H1 (cell line): ENCODE data around the gene NCBP1. TPM values are rescaled to one million over a fixed set of nuclear protein-coding genes. Genes with fewer than 3 reads are reported as not detected.

ENCODE experiments used
- CTCF ChIA-PET: fragments of 300-600 bp; sonication (Branson Sonifier 250); formaldehyde crosslinking; loops from one replicate; lab custom pipeline; 2021; ENCODE audit not compliant: partially characterized antibody; lab: Charles Lee
- POLR2A ChIA-PET: fragments of 300-600 bp; sonication (Branson Sonifier 250); formaldehyde crosslinking; loops from one replicate; lab custom pipeline; 2021; ENCODE audit warnings: inconsistent platforms; ENCODE audit not compliant: partially characterized antibody; lab: Charles Lee
- DNase-seq, 2 experiments: peaks; one replicate each; pipeline versions ENCODE4 v3.0.0 to v3.0.0-alpha.2; 2010 to 2022; ENCODE audit warnings: low spot score in 2 of 2, low read depth in 1 of 2, mixed read lengths in 1 of 2
- FAIRE-seq: peaks from 2 replicates; lab custom pipeline; 2011; peaks lifted over from hg19 to GRCh38; lab: Jason Lieb, UNC
- H2AFZ ChIP-seq: 2 replicates; pipeline ENCODE4 v1.8.1; 2012; ENCODE audit warnings: low read length, inconsistent platforms
- H2AK5ac ChIP-seq: 2 replicates; pipeline ENCODE4 v1.6.1; 2013; ENCODE audit warnings: low read depth, low read length
- H2BK120ac ChIP-seq: replicated peaks from 2 replicates; pipeline ENCODE3; 2013; ENCODE audit warnings: low read depth, low read length, inconsistent platforms
- H2BK12ac ChIP-seq: 2 replicates; pipeline ENCODE4 v1.6.1; 2013; ENCODE audit warnings: low read depth, low read length
- H2BK15ac ChIP-seq: 2 replicates; pipeline ENCODE4 v1.6.1; 2013; ENCODE audit warnings: low read length
- H2BK20ac ChIP-seq: 2 replicates; pipeline ENCODE4 v1.6.1; 2013; ENCODE audit warnings: low read length
- H2BK5ac ChIP-seq: 2 replicates; pipeline ENCODE4 v1.6.1; 2013; ENCODE audit warnings: low read depth, low read length
- H3K14ac ChIP-seq: 2 replicates; pipeline ENCODE4 v1.6.1; 2013; ENCODE audit warnings: inconsistent platforms; ENCODE audit not compliant: insufficient read length
- H3K18ac ChIP-seq: 2 replicates; pipeline ENCODE4 v1.6.1; 2013; ENCODE audit warnings: low read length; ENCODE audit errors: extremely low read depth
- H3K23ac ChIP-seq: 2 replicates; pipeline ENCODE4 v1.6.1; 2013; ENCODE audit warnings: inconsistent platforms; ENCODE audit not compliant: insufficient read length
- H3K23me2 ChIP-seq: 2 replicates; pipeline ENCODE4 v1.6.1; 2013; ENCODE audit warnings: low read depth, low read length
- H3K27ac ChIP-seq: 2 replicates; pipeline ENCODE4 v1.6.1; 2011; ENCODE audit warnings: low read depth, low read length, inconsistent platforms
- H3K27me3 ChIP-seq, 4 experiments: replicated peaks in 1 of 4; 1 replicate in 1 of 4; 2 replicates in 3 of 4; pipeline versions ENCODE4 v1.6.1 to v1.8.1; 2011 to 2013; ENCODE audit warnings: low read length in 3 of 4, mild to moderate bottlenecking in 3 of 4, inconsistent platforms in 2 of 4, mixed read lengths in 2 of 4, moderate library complexity in 1 of 4; ENCODE audit not compliant: control insufficient read depth in 3 of 4, insufficient read depth in 3 of 4; ENCODE audit errors: extremely low read depth in 1 of 4
- H3K36me3 ChIP-seq, 4 experiments: 2 replicates each; pipeline versions ENCODE4 v1.6.1 to v1.8.1; 2011 to 2013; ENCODE audit warnings: mild to moderate bottlenecking in 4 of 4, low read length in 3 of 4, moderate library complexity in 2 of 4, control low read depth in 1 of 4, inconsistent platforms in 1 of 4; ENCODE audit not compliant: insufficient read depth in 4 of 4, control insufficient read depth in 2 of 4
- H3K4ac ChIP-seq: replicated peaks from 2 replicates; pipeline ENCODE3; 2013; ENCODE audit warnings: low read length, low read depth, mixed read lengths, inconsistent platforms; ENCODE audit not compliant: insufficient read length
- H3K4me1 ChIP-seq, 4 experiments: replicated peaks in 1 of 4; 1 replicate in 1 of 4; 2 replicates in 3 of 4; pipeline versions ENCODE4 v1.6.1 to v1.8.1; 2011 to 2013; ENCODE audit warnings: low read length in 3 of 4, inconsistent platforms in 2 of 4, mixed read lengths in 1 of 4; ENCODE audit not compliant: insufficient read depth in 4 of 4, control insufficient read depth in 3 of 4
- H3K4me2 ChIP-seq, 2 experiments: 2 replicates each; pipeline versions ENCODE4 v1.6.1 to v1.8.1; 2011 to 2013; ENCODE audit warnings: low read depth in 2 of 2, low read length in 2 of 2, control low read depth in 1 of 2, inconsistent platforms in 1 of 2, mild to moderate bottlenecking in 1 of 2; ENCODE audit not compliant: insufficient read depth in 1 of 2
- H3K4me3 ChIP-seq, 4 experiments: fragments of 200-600, 300-600 bp in 1 of 4; sonication (generic), shearing (Covaris generic), sonication (Bioruptor Twin) in 1 of 4; 2 replicates each; pipeline versions ENCODE4 v1.5.1 to v1.8.1; 2011 to 2016; ENCODE audit warnings: low read length in 4 of 4, low read depth in 3 of 4, control low read depth in 2 of 4, inconsistent platforms in 2 of 4, mild to moderate bottlenecking in 2 of 4, mixed read lengths in 1 of 4, moderate library complexity in 1 of 4; ENCODE audit not compliant: insufficient read depth in 2 of 4; ENCODE audit errors: extremely low read depth in 1 of 4
- H3K56ac ChIP-seq: replicated peaks from 2 replicates; pipeline ENCODE3; 2013; ENCODE audit warnings: low read depth, mild to moderate bottlenecking, mixed read lengths, low read length, inconsistent platforms; ENCODE audit not compliant: insufficient read length
- H3K79me1 ChIP-seq: 2 replicates; pipeline ENCODE4 v1.6.1; 2013; ENCODE audit warnings: low read depth, low read length, control low read depth
- H3K79me2 ChIP-seq, 2 experiments: 2 replicates each; pipeline versions ENCODE4 v1.6.1 to v1.8.1; 2012 to 2013; ENCODE audit warnings: low read length in 2 of 2, mild to moderate bottlenecking in 2 of 2, inconsistent platforms in 1 of 2; ENCODE audit not compliant: insufficient read depth in 2 of 2, control insufficient read depth in 1 of 2
- H3K9ac ChIP-seq, 4 experiments: replicated peaks in 1 of 4; 1 replicate in 1 of 4; 2 replicates in 3 of 4; pipeline versions ENCODE4 v1.6.1 to v1.8.1; 2011 to 2013; ENCODE audit warnings: low read depth in 3 of 4, low read length in 3 of 4, control low read depth in 2 of 4, mild to moderate bottlenecking in 2 of 4, moderate library complexity in 2 of 4, inconsistent platforms in 1 of 4; ENCODE audit errors: extremely low read depth in 1 of 4
- H3K9me3 ChIP-seq, 2 experiments: 2 replicates each; pipeline versions ENCODE4 v1.6.1 to v1.8.1; 2012 to 2013; ENCODE audit warnings: mild to moderate bottlenecking in 2 of 2, moderate library complexity in 2 of 2, control low read depth in 1 of 2, inconsistent platforms in 1 of 2, low read depth in 1 of 2, low read length in 1 of 2, mixed read lengths in 1 of 2; ENCODE audit not compliant: insufficient read depth in 2 of 2
- H4K20me1 ChIP-seq, 2 experiments: replicated peaks in 1 of 2; 2 replicates each; pipeline versions ENCODE3 to v1.8.1; 2011 to 2013; ENCODE audit warnings: inconsistent platforms in 2 of 2, low read length in 2 of 2, mild to moderate bottlenecking in 1 of 2; ENCODE audit not compliant: insufficient read depth in 2 of 2, control insufficient read depth in 1 of 2
- H4K5ac ChIP-seq: 2 replicates; pipeline ENCODE4 v1.6.1; 2013; ENCODE audit warnings: low read length, low read depth, mixed read lengths, inconsistent platforms; ENCODE audit not compliant: insufficient read length
- H4K8ac ChIP-seq: 2 replicates; pipeline ENCODE4 v1.8.0; 2013; ENCODE audit warnings: mild to moderate bottlenecking, moderate library complexity, low read length, inconsistent platforms; ENCODE audit not compliant: insufficient read depth; ENCODE audit errors: extremely low read depth
- H4K91ac ChIP-seq: replicated peaks from 2 replicates; pipeline ENCODE3; 2013; ENCODE audit warnings: low read length, mixed read lengths, inconsistent platforms; ENCODE audit not compliant: insufficient read length
- CBX8 ChIP-seq: fragments of 300-800, 300-1000 bp; sonication (generic); IDR thresholded peaks from 2 replicates; pipeline ENCODE4 v1.7.1; 2016; ENCODE audit warnings: low read depth, low read length, borderline replicate concordance
- CHD1 ChIP-seq: IDR thresholded peaks from 2 replicates; pipeline ENCODE4 v1.6.1; 2012; ENCODE audit warnings: low read depth, low read length, improper control_type of control experiment
- EGR1 ChIP-seq: IDR thresholded peaks from 2 replicates; pipeline ENCODE4 v1.6.1; 2011; ENCODE audit warnings: low read depth, low read length, borderline replicate concordance
- MAFK ChIP-seq: IDR thresholded peaks from 2 replicates; pipeline ENCODE4 v1.6.1; 2012; ENCODE audit warnings: low read depth, mild to moderate bottlenecking, improper control_type of control experiment, low read length
- MAX ChIP-seq: IDR thresholded peaks from 2 replicates; pipeline ENCODE4 v1.6.1; 2012; ENCODE audit warnings: inconsistent platforms
- RFX5 ChIP-seq: IDR thresholded peaks from 2 replicates; pipeline ENCODE4 v1.6.1; 2011; ENCODE audit warnings: low read depth, low read length, improper control_type of control experiment, borderline replicate concordance
- polyA plus RNA-seq, 7 experiments: library from polyadenylated mRNA; depleted of rRNA in 3 of 7; stranded (reverse) in 5 of 7; unstranded in 2 of 7; fragments of >200 nt in 5 of 7; fragments of 200-250 nt in 2 of 7; gene quantifications; 1 replicate in 5 of 7; 2 replicates in 1 of 7; 4 replicates in 1 of 7; pipeline versions ENCODE4 v1.2.1 to v1.2.3, GENCODE V29; 2011 to 2013; ENCODE audit warnings: missing spikeins in 2 of 7, mixed read lengths in 2 of 7
- total RNA-seq: library from RNA; stranded (reverse); fragmentation: NEBNext Ultra II Directional; extraction: Animal tissue kit (Norgen Biotek cat#: 25700); gene quantifications from 2 replicates; pipeline ENCODE4 v1.2.1, GENCODE V29; 2021

NCBP1 gene
- total and polyA plus RNA-seq, 2 of the 8 experiments (the other 6 are each of a cell fraction or from before 2014, with no cell fraction given): 14.7 to 54.0 TPM

DNA sequence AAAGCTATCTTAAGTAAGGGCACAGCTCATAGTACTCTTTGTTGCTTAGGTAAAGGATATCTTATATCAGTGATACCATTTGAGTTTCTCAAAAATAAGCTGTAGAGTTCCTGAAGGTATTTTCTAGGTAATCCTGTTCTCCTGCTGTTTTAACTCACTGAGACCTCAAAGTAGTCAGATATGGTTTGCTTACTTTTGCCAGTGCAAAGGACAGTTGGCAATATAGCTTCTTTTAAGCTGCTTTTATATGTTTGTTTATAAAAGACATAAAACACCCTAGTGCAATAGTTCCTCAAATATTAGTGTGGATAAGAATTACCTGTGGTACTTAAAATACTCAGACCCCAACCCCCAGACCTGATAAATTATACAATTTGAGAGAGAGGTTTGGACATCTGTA, 12.1 kb downstream of the NCBP1 start:
- no peak overlapping the region for H3K18ac ChIP-seq
- no peak overlapping the region for H2AK5ac ChIP-seq
- H2BK5ac ChIP-seq: no peak overlapping the region
- H3K9ac ChIP-seq: no peak overlapping the region
- no peak overlapping the region for H4K5ac ChIP-seq
- no peak overlapping the region for H3K23ac ChIP-seq
- H3K9me3 ChIP-seq: no peaks in the 10 kb centered on the region
- no peak overlapping the region for H2BK20ac ChIP-seq
- H3K79me2 ChIP-seq: peaks cover 0 to 5% of the 10 kb centered on the region in 2 experiments; a peak in 2 of 4 replicates
- H2AFZ ChIP-seq: no peak overlapping the region
- H4K20me1 ChIP-seq: peaks cover 3 to 4% of the 10 kb centered on the region in 2 experiments
- H3K4me2 ChIP-seq: no peak overlapping the region
- H3K27ac ChIP-seq: no peak overlapping the region
- H3K79me1 ChIP-seq: no peaks in the 10 kb centered on the region
- no peak overlapping the region for H3K4ac ChIP-seq
- no peak overlapping the region for H2BK12ac ChIP-seq
- H4K91ac ChIP-seq: no peak overlapping the region
- ChIA-PET POLR2A (interaction anchor here (1.0 to 2.0 kb wide), 3 partner anchors 11 to 13 kb away, joined by 4 to 8 read pairs (median 5); partner anchors contain the start of genes NCBP1 and TSTD2), CTCF (interaction anchor here (0.7 to 1.4 kb wide), 3 partner anchors 12 to 308 kb away, joined by 3 read pairs; partner anchors contain the start of gene NCBP1)
- no peak overlapping the region for H3K4me3 ChIP-seq
- DNase-seq (no peak), FAIRE-seq (no peak)
- H3K56ac ChIP-seq: no peak overlapping the region
- no peak overlapping the region for H2BK120ac ChIP-seq
- peaks cover 4 to 72% (median 34%) of the 10 kb centered on the region in 4 experiments for H3K36me3 ChIP-seq
- H3K23me2 ChIP-seq: no peaks in the 10 kb centered on the region
- no peak overlapping the region for H4K8ac ChIP-seq
- no peaks in the 10 kb centered on the region for H3K4me1 ChIP-seq
- H3K27me3 ChIP-seq: no peaks in the 10 kb centered on the region
- H3K14ac ChIP-seq: no peak overlapping the region
- no peak overlapping the region for H2BK15ac ChIP-seq
- no peak for TF ChIP-seq MAFK
- no peak for TF ChIP-seq MAX
- no peak for TF ChIP-seq CHD1
- TF ChIP-seq EGR1: no peak
- TF ChIP-seq RFX5: no peak
- TF ChIP-seq CBX8: no peak
